ENCODE data around the gene GTPBP2. TPM values are rescaled to one million over a fixed set of nuclear protein-coding genes. Genes with fewer than 3 reads are reported as not detected.
A peak's percentile ranks its signal among the peaks of the same experiment; 100 is the strongest.

GTPBP2 gene, protein sequence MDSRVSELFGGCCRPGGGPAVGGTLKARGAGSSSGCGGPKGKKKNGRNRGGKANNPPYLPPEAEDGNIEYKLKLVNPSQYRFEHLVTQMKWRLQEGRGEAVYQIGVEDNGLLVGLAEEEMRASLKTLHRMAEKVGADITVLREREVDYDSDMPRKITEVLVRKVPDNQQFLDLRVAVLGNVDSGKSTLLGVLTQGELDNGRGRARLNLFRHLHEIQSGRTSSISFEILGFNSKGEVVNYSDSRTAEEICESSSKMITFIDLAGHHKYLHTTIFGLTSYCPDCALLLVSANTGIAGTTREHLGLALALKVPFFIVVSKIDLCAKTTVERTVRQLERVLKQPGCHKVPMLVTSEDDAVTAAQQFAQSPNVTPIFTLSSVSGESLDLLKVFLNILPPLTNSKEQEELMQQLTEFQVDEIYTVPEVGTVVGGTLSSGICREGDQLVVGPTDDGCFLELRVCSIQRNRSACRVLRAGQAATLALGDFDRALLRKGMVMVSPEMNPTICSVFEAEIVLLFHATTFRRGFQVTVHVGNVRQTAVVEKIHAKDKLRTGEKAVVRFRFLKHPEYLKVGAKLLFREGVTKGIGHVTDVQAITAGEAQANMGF
- total RNA-seq (2022) = 277 and 311 TPM in 2 replicates
- Bru-seq, nascent RNA = percentile 98 among the genes with signal in this experiment
- percentile 97 among the genes with signal in this experiment for BruChase-seq, experiment 1, labeled RNA remaining after a 6-hour chase
- BruChase-seq, experiment 2, labeled RNA remaining after a 2-hour chase = percentile 99 among the genes with signal in this experiment
- long read RNA-seq, transcript GTPBP2-202 (12 exons, 2,933 nt) = minor isoform, 50 of 247 reads
- long read RNA-seq, transcript GTPBP2-201 (12 exons, 2,830 nt) = major isoform, 60 of 247 reads
- long read RNA-seq, partial matches to known transcripts = 32 of 247 reads
- long read RNA-seq, other reads (novel, unspliced or antisense) = 104 of 247 reads

DNA sequence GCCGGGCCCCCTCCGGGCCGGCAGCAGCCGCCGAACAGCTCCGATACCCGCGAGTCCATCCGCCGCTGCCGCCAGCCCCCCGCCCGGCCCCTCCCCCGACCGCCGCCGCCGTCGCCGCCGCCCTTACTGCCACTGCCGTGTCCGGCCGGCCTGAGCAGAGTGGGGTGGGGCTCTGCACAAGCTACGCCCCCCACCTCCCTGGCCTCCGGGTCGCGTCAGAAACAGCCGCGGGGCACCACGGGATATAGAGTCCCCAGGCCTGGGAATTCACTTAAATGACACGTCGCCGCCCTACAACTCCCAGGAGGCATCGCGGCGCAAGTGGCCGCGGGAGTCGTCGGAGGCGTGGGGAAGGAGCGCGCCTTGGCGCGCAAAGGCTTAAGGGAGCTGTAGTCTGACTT lies at the start of gene GTPBP2:
Gene GTPBP2 (minus strand): TSS at position 161 of the 401 bp plus-strand sequence. CDS start 102 bp downstream, at position 59.
- intact Hi-C loops (cut with micrococcal nuclease) = loop anchor here (2.0 kb wide), 1 partner anchor 142 kb away; the partner anchor contains the start of gene VEGFA
- BruUV-seq (replicated peaks) = no TSS peak
- peak; percentile 100 for DNase-seq (ENCODE audit: unreplicated experiment)
- H3K4me1 Mint-ChIP-seq (ENCODE audit: insufficient read depth, unreplicated experiment) = peaks cover 39% of the 10 kb centered on the region
- POLR2A ChIA-PET = interaction anchor here (0.5 to 2.3 kb wide), 42 partner anchors 10 to 645 kb away, joined by 3 to 49 read pairs (median 4); partner anchors contain the start of genes HSP90AB1, KLC4, KLHDC3 and MRPL2
- peak within 1 kb of the TSS; percentile 99 for H3K4me3 Mint-ChIP-seq (ENCODE audit: unreplicated experiment)
- peak within 1 kb of the TSS; percentile 97 for H3K27ac Mint-ChIP-seq (ENCODE audit: low read depth, unreplicated experiment)
- no peaks in the 10 kb centered on the region for H3K9me3 Mint-ChIP-seq (ENCODE audit: unreplicated experiment)
- H3K36me3 Mint-ChIP-seq (ENCODE audit: insufficient read depth, unreplicated experiment) = peaks cover 12% of the 10 kb centered on the region
- H3K27me3 Mint-ChIP-seq (ENCODE audit: insufficient read depth, unreplicated experiment) = no peaks in the 10 kb centered on the region
- TF ChIP-seq, protein P1, sequence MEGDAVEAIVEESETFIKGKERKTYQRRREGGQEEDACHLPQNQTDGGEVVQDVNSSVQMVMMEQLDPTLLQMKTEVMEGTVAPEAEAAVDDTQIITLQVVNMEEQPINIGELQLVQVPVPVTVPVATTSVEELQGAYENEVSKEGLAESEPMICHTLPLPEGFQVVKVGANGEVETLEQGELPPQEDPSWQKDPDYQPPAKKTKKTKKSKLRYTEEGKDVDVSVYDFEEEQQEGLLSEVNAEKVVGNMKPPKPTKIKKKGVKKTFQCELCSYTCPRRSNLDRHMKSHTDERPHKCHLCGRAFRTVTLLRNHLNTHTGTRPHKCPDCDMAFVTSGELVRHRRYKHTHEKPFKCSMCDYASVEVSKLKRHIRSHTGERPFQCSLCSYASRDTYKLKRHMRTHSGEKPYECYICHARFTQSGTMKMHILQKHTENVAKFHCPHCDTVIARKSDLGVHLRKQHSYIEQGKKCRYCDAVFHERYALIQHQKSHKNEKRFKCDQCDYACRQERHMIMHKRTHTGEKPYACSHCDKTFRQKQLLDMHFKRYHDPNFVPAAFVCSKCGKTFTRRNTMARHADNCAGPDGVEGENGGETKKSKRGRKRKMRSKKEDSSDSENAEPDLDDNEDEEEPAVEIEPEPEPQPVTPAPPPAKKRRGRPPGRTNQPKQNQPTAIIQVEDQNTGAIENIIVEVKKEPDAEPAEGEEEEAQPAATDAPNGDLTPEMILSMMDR (IDR thresholded peaks at IDR 0.05; ENCODE audit: unreplicated experiment) = no peak
- CTCF ChIA-PET = interaction anchor here (1.1 to 1.2 kb wide), 2 partner anchors 21 to 144 kb away, joined by 3 to 5 read pairs; no protein-coding TSS in a partner anchor

DNA sequence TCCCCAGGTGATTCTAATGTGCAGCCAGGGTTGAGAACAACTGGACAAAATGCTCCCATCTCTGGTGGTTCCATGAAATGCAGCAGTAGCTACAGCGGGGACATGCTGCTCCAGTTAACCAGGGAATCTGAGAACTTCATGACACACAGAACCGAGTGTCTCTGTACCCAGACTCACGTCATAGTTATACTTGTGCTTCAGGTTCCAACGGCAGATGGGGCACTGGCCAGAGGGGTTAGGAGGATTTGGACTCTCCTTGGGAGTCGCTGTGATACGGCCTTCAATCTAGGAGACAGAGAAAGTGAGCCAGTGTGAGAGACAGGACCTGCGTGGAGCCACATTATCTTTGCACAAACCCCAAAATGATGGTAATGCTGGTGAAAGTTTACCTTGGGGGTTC lies 49.3 kb upstream of the GTPBP2 start:
- Mint-ChIP-seq H3K27me3 (ENCODE audit: insufficient read depth, unreplicated experiment) (no peaks in the 10 kb centered on the region), H3K4me1 (ENCODE audit: insufficient read depth, unreplicated experiment) (no peaks in the 10 kb centered on the region), H3K36me3 (ENCODE audit: insufficient read depth, unreplicated experiment) (peaks cover 26% of the 10 kb centered on the region), H3K9me3 (ENCODE audit: unreplicated experiment) (no peaks in the 10 kb centered on the region), H3K4me3 (ENCODE audit: unreplicated experiment) (no peak overlapping the region), H3K27ac (ENCODE audit: low read depth, unreplicated experiment) (no peak overlapping the region)
- CTCF ChIA-PET = interaction anchor here (1.5 to 2.3 kb wide), 3 partner anchors 8 to 12 kb away, joined by 5 to 8 read pairs (median 7); no protein-coding TSS in a partner anchor
- no TSS peak for BruUV-seq (replicated peaks)
- POLR2A ChIA-PET = no interaction called here
- intact Hi-C loops (cut with micrococcal nuclease) = no loop called here
- TF ChIP-seq, protein P1 (IDR thresholded peaks at IDR 0.05; ENCODE audit: unreplicated experiment) = no peak
- DNase-seq (ENCODE audit: unreplicated experiment) = no peak

DNA sequence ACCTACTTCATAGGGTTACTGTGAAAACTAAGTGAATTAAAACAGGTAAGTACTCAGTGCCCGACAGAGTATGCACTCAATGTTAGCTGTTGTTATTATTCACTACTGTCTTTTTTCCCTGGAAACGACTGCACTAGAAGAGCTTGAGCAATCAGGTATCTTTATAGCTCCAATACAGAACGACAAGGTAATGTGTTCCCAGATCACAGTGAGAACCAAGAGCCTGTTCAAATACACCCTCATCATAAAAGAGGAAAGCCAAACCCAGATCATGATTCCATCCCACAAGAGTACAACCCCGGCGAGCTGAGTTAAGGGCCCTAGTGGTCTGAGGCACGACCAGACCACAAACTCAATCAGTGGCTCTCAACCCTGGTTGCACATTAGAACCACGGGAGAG lies 48.7 kb upstream of the GTPBP2 start:
- Mint-ChIP-seq H3K27me3 (ENCODE audit: insufficient read depth, unreplicated experiment) (no peaks in the 10 kb centered on the region), H3K4me3 (ENCODE audit: unreplicated experiment) (no peak overlapping the region), H3K9me3 (ENCODE audit: unreplicated experiment) (no peaks in the 10 kb centered on the region), H3K4me1 (ENCODE audit: insufficient read depth, unreplicated experiment) (no peaks in the 10 kb centered on the region), H3K36me3 (ENCODE audit: insufficient read depth, unreplicated experiment) (peaks cover 32% of the 10 kb centered on the region), H3K27ac (ENCODE audit: low read depth, unreplicated experiment) (no peak overlapping the region)
- no TSS peak for BruUV-seq (replicated peaks)
- CTCF ChIA-PET = interaction anchor here (0.7 to 2.3 kb wide), 5 partner anchors 8 to 343 kb away, joined by 3 to 8 read pairs (median 5); no protein-coding TSS in a partner anchor
- POLR2A ChIA-PET = no interaction called here
- no peak for DNase-seq (ENCODE audit: unreplicated experiment)
- TF ChIP-seq, protein P1 (IDR thresholded peaks at IDR 0.05; ENCODE audit: unreplicated experiment) = no peak
- intact Hi-C loops (cut with micrococcal nuclease) = no loop called here
